HG03378 (cell line): ENCODE results near the gene SLC35C1.
"Not testable (repeated sequence)": the region's sequence is repeated elsewhere in the genome, so short reads cannot be mapped to it uniquely, and the experiment has no call there.

Source experiments
- ATAC-seq: cut with Tn5 transposase; IDR thresholded peaks from one replicate; pipeline ENCODE4 v1.9.1; 2021; ENCODE audit warnings: mild to moderate bottlenecking, moderate library complexity; ENCODE audit not compliant: unreplicated experiment

SLC35C1 gene

DNA sequence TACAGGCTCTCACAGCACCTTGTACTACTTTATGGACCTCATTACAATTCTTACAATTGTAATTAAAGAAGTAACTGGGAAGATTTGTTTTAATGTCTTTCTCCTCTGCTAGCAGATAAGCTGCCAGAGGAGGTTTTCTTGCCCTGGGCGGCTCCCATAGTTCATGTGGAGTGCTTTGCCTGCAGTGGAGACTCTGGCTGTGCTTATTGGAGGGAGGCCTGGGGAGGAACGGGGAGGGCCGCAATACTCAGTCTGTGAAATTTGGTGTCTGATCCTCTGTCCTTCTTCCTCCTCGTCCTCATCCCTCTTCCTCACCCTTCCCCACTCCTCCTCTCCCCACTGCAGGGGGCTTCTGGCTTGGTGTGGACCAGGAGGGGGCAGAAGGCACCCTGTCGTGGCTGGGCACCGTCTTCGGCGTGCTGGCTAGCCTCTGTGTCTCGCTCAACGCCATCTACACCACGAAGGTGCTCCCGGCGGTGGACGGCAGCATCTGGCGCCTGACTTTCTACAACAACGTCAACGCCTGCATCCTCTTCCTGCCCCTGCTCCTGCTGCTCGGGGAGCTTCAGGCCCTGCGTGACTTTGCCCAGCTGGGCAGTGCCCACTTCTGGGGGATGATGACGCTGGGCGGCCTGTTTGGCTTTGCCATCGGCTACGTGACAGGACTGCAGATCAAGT lies 5.6 kb downstream of the SLC35C1 start:
- ATAC-seq, result no peak

DNA sequence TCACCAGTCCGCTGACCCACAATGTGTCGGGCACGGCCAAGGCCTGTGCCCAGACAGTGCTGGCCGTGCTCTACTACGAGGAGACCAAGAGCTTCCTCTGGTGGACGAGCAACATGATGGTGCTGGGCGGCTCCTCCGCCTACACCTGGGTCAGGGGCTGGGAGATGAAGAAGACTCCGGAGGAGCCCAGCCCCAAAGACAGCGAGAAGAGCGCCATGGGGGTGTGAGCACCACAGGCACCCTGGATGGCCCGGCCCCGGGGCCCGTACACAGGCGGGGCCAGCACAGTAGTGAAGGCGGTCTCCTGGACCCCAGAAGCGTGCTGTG lies 6.1 kb downstream of the SLC35C1 start:
- no peak for ATAC-seq

DNA sequence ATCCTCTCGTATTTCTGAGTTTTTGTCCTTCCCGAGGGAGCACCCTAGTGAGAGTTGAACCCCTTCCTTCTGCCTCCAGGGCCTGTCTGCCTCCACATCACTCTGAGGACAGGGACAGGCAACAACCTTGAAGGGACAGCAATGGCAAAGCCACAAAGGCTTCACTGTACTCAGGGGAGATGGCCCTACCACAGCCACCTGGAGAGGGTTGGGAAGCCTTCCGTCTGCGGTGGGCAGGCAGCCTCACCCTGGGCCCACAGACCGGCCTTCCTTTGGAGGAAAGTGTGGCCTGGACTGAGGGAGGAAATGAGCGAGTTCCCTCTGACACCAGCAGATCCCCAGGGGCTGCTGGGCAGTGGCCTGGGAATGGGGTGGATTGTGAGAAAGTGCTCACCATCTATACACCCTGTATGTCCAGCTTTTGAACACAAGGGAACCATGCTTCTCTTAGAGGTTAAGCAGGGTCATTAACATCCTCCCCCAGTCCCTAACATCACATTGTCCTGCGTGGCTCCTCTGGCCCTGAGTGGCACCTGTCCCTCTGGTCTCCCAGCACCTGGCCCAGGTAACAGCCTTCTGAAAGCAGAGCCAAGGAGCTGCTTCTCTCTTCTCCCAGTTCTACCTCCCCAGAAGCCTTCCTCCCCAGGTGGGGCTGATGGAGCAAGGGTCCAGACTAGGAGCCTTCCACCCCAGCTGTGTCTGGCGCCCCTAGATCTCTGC lies 6.8 kb downstream of the SLC35C1 start:
- ATAC-seq, result no peak

DNA sequence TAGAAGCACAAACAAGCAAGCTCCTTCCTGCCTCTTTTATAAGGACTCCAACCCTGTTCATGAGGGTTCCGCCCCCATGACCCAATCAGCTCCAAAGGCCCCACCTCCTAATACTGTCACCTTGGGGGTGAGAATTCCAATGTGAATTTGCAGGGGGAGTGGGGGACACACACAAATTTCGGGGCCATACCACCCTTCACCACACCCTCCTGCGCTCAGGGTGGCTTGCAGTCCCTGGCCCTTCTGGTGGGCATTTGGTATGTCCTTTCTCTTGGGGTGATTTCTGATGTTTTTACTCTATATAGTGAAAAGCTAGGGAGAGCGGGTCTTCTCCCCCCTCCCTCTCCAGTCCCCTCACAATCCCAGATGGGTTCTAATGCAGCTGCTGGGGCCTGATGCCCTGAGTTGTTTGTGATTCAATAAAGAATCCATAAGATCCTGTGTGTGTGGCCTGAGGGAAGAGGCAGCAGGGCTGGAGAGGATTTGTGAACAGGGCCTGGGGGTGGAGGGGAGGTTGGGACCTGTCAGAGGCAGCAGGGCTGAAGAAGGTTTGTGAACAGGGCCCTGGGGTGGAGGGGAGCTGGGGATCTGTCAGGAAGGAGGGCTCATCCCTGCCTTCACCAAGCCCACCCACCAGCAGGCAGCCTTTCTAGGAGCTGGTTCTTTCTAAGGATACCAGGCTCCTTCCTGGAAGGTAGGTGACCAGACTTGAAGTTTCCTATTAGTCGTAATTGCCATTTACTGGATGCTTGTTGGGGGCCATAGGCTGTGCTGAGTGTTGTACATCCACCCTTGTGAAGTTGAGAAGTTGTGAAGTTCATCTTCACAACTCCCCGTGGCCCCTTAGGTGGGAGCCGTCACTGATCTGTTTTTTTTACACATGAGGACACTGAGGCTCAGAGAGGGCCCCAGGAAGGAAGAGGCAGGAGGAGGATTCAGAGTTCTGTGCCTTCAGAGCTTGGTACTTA lies 7.9 kb downstream of the SLC35C1 start:
- no peak for ATAC-seq

DNA sequence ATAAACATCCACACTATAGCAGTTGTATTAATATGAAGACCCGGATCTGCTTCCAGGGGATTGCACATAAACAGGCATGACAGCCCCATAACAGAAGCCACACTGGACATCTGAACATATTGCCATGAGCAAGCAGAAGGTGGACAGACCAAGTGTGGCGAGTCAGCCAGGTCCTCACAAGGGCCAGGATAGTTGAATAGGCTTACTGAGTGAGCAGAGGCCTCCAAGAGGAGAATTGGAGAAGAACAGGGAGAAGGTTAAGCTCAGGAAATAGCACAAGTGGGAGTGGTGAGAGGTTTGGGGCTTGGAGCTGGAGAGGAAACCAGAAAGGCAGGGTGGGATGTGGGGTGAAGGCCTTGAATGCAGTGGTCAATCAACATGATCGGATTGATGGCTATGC lies 10.8 kb downstream of the SLC35C1 start:
- no peak for ATAC-seq

DNA sequence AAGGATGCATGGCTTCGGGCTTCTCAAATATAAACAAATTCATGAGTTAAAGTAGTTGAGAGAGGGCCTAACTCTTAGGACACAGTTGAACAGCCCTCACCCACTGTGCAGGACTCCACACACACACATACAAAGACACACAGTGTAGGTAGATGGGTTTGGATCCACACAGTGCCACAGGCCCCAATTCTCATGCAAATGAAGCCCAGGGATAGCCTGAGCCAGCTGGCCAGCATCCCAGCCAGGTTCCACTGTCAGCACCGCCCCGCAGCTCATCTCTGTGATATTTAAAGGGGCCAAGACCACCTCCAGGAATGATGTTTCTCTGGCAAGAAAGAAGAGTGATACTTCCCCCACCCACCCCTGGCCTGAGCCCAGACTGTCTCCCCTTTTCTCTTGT lies 11.7 kb downstream of the SLC35C1 start:
- no peak for ATAC-seq

DNA sequence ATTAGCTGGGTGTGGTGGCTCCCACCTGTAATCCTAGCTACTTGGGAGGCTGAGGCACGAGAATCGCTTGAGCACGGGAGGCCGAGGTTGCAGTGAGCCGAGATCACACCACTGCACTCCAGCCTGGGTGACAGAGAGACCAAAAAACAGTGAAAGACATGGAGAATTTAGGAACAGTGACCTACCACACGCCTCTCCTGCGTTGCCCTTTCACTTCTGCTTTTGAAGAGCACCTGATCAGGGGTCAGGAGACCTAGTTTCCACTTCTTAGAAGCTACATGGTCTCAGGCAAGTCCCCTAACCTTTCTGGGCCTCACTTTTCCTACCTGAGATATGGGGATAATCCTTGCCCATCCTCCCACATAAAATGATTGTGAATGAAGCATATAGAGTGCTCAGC lies 12.2 kb downstream of the SLC35C1 start:
- peak; percentile 90 for ATAC-seq

DNA sequence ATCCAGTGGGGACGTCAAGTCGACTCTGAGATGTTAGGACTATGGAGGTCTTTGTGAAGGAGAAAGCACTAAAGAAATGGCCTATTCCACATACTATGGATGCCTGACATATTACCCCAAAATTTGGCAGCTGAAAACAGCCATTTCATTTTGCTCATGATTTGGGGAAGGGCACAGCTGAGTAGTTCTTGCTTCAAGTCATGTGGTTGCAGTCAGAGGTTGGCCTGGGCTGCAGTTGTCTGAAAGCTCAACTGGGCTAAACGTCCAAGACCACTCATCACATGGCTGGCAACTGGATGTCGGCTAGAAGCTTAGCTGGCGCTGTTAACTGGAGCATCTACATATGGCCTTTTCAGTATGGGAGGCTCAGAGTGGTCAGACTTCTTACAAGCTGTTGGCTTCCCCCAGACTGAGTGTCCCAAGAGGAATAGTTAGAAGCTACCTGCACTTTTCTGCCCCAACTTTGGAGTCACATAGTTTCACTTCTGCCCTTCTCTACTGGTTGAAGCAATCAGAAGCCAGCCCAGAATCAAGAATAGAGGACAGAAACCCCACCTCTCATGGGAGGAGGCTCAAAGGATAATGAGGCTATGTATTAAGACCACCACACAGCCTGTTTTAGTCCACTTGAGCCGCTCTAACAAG lies 14.1 kb downstream of the SLC35C1 start:
- ATAC-seq, result no peak

DNA sequence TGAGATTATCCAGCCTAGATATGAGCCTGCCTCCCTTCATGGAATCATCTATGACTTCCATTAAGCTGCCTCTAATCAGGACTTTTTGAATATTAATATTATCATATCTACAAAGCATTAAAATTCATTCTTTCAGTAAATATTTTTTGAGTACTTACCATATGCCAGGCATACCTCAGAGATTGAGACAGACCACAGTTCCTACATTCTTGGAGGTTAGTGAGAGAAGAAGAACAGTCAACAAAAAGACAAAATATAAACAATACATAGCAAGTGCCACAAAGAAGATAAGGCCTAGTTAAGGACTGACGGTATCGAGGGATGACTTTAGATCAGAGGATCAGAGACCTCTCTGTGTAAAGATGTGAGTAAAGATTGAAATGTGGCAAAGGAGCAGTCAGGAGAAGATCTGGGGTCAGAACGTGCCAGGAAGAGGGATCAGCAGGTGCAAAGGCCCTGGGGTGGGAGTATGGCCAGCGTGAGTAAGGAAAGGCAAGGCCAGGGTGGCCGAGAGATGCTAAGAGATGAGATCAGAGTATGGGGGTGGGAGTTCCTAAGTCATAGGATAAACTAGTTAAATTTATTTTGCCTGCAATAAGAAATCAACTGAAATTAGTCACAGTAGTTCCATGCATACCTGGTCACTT lies 15.4 kb downstream of the SLC35C1 start:
- ATAC-seq, result no peak

DNA sequence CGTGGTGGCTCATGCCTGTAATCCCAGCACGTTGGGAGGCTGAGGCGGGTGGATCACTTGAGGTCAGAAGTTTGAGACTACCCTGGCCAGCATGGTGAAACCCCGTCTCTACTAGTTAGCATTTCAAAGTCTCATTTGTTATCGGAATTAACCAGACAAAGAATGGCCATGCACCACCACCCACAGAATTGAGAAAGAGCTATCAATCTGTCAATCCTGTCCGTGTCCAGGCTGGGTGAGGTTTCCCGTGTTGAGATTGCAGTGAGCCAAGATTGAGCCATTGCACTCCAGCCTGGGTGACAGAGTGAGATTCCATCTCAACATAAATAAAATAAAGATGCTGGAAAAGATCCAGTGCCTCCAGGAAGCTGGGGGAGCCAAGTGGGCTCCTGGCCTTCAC lies 21.5 kb downstream of the SLC35C1 start:
- not testable (repeated sequence) for ATAC-seq

DNA sequence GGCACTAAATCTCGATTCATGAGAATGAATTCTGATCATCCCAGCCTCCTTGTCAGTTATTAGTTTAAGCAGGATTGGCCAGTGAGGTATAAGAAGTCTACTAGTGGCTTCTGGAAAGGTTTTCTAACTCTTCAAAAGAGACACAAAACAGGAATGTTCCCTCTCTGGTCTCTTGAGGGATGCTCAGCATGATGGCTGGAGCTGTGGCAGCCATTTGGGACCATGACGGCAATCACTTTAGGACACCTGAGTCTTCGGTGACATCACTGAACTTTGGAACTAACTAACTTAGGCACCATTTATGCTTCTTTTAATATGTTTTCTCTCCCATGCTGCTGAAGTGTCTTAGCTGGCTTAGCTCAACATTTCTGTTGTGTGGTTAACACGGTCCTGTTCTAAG lies 22.2 kb downstream of the SLC35C1 start:
- no peak for ATAC-seq

DNA sequence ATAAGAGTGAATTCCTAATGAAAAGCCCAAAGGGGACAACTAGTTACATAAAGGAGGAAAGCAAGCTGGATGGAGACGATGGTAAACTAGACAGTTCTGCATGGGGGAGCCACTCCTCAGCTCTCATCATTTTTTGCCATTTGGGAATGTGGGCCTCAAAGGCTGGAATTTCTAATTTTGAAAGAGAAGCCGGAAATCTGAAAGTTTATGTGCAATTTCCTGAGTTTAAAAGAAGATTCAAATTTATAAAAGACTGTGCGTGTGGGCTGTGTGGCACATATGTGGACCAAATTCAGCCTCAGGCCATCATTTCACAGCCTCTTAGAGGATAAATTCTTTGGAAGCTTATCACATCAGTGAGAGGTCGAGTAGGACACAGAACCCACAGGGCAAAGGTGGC lies 24.0 kb downstream of the SLC35C1 start:
- ATAC-seq, result no peak

DNA sequence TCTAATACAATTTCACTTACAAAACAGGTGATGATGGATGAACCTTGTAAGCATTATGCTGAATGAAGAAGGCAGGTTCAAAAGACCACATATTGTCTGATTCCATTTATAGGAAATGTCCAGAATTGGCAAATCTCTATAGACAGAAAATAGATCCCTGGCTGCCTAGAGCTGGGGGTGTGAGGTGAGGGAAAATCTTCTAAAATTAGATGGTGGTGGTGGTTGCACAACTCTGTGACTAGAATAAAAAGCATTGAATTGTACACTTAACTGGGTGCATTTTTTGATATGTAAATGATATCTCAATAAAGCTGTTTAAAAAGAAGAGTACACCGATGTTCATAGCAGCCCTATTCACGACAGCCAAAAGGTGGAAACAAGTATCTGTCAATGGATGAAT lies 25.6 kb downstream of the SLC35C1 start:
- ATAC-seq, result no peak

DNA sequence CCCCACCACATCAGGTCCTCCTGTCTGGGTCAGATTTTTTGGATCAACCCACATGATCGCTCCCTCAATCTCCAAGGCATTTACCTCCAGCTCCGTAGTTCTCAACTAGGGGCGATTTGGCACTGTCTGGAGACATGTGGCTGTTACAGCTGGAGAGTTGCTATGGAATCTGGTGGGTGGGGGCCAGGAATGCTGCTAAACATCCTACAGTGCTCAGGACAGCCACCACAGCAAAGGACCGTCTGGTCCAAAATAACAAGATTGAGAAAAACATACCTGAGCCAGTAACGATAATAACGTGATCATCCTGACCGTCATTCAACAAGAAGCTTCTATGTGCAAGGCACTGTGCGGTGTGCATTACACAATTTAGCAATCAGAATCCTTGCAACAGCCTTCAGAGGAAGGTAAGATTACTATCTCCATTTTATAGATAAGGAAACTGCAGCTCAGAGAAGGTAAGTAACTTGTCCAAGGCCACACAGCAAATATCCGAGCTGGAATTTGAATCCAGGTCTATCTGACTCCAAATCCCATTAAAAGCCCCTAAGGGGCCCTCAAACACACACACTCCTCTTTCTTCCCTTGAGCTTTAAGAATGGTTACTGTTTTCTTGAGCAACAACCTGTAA lies 28.0 kb downstream of the SLC35C1 start:
- no peak for ATAC-seq

DNA sequence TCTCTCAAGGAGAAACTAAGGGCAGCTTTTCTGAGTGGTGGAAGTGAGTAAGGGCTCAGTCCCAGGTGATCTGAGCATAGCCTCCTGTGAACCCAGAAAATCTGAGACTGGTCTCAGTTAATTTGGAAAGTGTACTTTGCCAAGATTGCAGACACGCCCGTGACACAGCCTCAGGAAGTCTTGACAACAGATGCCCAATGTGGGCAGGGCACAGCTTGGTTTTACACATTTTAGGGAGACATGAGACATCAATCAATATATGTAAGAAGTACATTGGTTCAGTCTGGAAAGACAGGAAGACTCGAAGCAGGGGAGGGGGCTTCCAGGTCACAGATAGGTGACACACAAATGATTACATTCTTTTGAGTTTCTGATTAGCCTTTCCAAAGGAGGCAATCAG lies 28.8 kb downstream of the SLC35C1 start:
- no peak for ATAC-seq

DNA sequence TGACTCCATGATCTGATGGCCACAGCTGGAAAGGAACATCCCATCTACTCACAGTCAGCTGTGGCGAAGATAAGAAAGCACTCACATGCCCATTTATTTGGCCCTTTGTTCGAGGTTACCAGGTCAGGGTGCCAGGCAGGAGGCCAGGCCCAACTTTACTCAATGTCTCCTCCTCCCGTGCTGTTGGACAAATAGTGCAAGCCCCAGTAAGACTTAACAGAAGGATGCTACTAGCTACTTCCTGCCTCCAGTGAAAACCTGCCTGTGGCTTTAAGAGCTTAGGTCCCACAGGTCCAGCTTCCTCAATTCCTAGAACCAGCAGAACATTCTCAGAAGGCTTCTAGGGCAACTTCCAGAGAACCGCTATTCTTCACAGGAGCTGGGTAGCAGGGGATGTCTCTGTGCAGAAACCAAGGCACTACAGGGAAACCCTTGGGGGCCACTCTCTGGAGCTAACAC lies 29.4 kb downstream of the SLC35C1 start:
- no peak for ATAC-seq

DNA sequence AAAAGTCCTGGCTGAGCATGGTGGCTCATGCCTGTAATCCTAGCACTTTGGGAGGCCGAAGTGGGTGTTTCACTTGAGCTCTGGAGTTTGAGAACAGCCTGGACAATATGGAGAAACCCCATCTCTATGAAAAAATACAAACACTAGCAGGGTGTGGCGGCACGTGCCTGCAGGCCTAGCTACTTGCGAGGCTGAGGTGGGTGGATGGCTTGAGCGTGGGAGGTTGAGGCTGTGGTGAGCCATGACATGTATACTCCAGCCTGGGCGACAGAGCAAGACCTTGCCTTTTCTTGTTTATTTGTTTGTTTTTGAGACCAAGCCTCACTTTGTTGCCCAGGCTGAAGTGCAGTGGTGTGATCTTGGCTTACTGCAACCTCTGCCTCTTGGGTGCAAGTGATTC lies 34.3 kb downstream of the SLC35C1 start:
- no peak for ATAC-seq

DNA sequence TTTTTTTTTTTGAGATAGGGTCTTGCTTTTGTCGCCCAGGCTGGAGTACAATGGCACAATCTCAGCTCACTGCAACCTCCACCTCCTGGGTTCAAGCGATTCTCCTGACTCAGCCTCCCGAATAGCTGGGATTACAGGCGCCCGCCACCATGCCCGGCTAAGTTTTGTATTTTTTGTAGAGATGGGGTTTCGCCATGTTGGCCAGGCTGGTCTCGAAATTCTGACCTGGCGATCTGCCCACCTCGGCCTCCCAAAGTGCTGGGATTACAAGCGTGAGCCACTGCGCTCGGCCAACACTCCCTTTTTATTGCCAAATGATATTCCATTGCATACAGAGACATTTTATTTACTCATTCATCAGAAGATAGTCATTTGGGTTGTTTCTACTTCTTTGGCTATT lies 35.3 kb downstream of the SLC35C1 start:
- ATAC-seq, result not testable (repeated sequence)

DNA sequence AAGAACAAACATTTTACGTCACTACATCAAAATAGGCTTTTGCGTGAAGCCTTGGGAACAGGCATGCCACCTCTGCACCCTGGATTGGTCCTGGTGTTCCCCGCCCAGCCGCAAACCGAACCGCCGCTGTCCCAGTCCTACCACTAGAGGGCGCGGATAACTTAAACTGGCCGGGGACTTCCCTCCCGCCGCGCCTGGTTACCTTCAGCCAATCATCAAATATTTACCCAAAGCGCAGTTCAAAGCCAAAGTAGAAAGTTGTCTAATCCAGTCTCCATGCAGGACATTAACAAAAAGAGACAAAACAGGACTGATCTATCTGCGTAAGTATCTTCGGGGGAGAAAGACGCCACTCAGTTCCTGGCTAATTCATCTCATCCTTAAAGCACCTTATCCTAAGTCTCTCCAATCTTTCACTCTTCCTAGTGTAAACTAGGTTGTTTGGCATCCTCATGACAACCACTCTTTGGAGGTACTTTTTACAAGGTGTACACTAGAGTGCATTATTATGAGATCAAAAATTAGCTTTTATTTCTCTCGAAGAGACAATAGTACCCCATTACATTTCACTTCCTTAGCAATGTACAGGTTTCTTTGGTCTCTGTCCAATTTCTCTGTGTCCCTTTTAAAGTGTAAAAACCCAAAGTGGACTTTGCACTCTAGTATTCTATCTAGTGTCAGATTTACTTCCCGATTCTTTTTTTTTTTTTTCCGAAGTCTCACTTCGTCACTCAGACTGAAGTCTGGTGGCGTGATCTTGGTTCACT lies 38.4 kb downstream of the SLC35C1 start:
- ATAC-seq, result no peak
